ENCODE results near the gene NXT1. TPM values are rescaled to one million over a fixed set of nuclear protein-coding genes. Genes with fewer than 3 reads are reported as not detected.

The NXT1 gene
- total RNA-seq, 4 donors from 2014 or later, result 19.8 to 23.8 (median 21.9) TPM

GRCh38 chr20:23340524-23340923 is 10.1 kb upstream of the NXT1 start:
- TF ChIP-seq CTCF (IDR thresholded peaks at IDR 0.05; ENCODE audit: low read depth), result no peak

- TF ChIP-seq CTCF (IDR thresholded peaks at IDR 0.05; ENCODE audit: low read depth), result no peak
Measured at GRCh38 chr20:23341073-23341472, 9.5 kb upstream of the NXT1 start.

DNA sequence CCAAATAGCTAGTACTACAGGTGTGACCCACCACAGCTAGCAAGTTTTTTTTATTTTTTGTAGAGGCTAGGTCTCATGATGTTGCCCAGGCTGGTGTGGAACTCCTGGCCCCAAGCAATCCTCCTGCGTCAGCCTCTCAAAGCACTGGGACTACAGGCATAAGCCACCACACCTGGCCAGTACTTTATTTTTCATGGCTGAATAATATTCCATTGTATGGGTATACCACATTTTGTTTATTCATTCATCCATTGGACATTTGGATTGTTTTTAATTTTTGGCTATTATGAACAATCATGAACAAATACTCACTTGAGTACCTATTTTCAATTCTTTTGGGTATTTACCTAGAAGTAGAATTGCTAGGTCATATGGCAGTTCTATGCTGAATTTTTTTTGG is 7.0 kb upstream of the NXT1 start:
- no peak for TF ChIP-seq CTCF (IDR thresholded peaks at IDR 0.05; ENCODE audit: low read depth)

GRCh38 chr20:23344336-23344735 is 6.3 kb upstream of the NXT1 start:
- no peak for TF ChIP-seq CTCF (IDR thresholded peaks at IDR 0.05; ENCODE audit: low read depth)

- TF ChIP-seq CTCF (IDR thresholded peaks at IDR 0.05; ENCODE audit: low read depth), result no peak
Measured at GRCh38 chr20:23346002-23346401, 4.6 kb upstream of the NXT1 start.

DNA sequence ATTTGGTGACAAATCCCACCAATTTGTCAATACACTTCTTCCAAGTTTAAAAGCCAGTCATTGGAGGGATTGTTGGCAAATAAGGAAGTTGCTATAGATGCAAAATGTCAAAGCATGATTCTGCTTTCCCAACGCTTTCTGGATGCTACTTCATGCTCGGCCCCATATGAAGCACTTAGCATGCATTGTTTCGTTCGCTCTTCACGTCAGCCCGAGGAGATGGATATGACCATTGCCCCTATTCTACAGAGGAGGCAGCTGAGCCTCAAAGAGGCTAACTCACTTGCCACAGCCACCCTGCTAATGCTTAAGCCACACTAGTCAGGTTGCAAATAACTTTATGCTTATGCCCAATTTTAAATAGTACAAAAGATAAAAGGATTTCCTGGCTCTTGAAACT is 2.8 kb upstream of the NXT1 start:
- TF ChIP-seq CTCF (IDR thresholded peaks at IDR 0.05; ENCODE audit: low read depth), result no peak

GRCh38 chr20:23349338-23350195 is 1.0 kb upstream of the NXT1 start:
- no peak for TF ChIP-seq CTCF (IDR thresholded peaks at IDR 0.05; ENCODE audit: low read depth)

All from subcutaneous adipose tissue (tissue), 4 donors.